Measurements from ENCODE around the gene TBC1D10A. TPM values are rescaled to one million over a fixed set of nuclear protein-coding genes. Genes with fewer than 3 reads are reported as not detected.
A peak's percentile ranks its signal among the peaks of the same experiment; 100 is the strongest.

The TBC1D10A gene
- polyA plus RNA-seq, result 16.9 TPM
- long read RNA-seq, donor 1, partial matches to known transcripts, result 0 of 1 reads
- long read RNA-seq, donor 1, other reads (novel, unspliced or antisense), result 0 of 1 reads
- long read RNA-seq, donor 2, transcript TBC1D10A-201 (9 exons, 2,077 nt), result major isoform, 9 of 9 reads
- long read RNA-seq, donor 2, partial matches to known transcripts, result 0 of 9 reads
- long read RNA-seq, donor 2, other reads (novel, unspliced or antisense), result 0 of 9 reads
- long read RNA-seq, donor 3, transcript TBC1D10A-201 (9 exons, 2,077 nt), result major isoform, 15 of 15 reads
- long read RNA-seq, donor 3, partial matches to known transcripts, result 0 of 15 reads
- long read RNA-seq, donor 3, other reads (novel, unspliced or antisense), result 0 of 15 reads
- long read RNA-seq, donor 4, partial matches to known transcripts, result 0 of 2 reads
- long read RNA-seq, donor 4, other reads (novel, unspliced or antisense), result 0 of 2 reads
- long read RNA-seq, donor 5, transcript TBC1D10A-201 (9 exons, 2,077 nt), result major isoform, 6 of 6 reads
- long read RNA-seq, donor 5, partial matches to known transcripts, result 0 of 6 reads
- long read RNA-seq, donor 5, other reads (novel, unspliced or antisense), result 0 of 6 reads
- long read RNA-seq, donor 6, transcript TBC1D10A-201 (9 exons, 2,077 nt), result major isoform, 6 of 7 reads
- long read RNA-seq, donor 6, partial matches to known transcripts, result 0 of 7 reads
- long read RNA-seq, donor 6, other reads (novel, unspliced or antisense), result 0 of 7 reads
- long read RNA-seq, donor 7, partial matches to known transcripts, result 0 of 1 reads
- long read RNA-seq, donor 7, other reads (novel, unspliced or antisense), result 0 of 1 reads
- long read RNA-seq, donor 8, partial matches to known transcripts, result 0 of 4 reads
- long read RNA-seq, donor 8, other reads (novel, unspliced or antisense), result 0 of 4 reads
- long read RNA-seq, donor 9, partial matches to known transcripts, result 0 of 1 reads
- long read RNA-seq, donor 9, other reads (novel, unspliced or antisense), result 0 of 1 reads
- long read RNA-seq, donor 10, transcript TBC1D10A-201 (9 exons, 2,077 nt), result major isoform, 10 of 10 reads
- long read RNA-seq, donor 10, partial matches to known transcripts, result 0 of 10 reads
- long read RNA-seq, donor 10, other reads (novel, unspliced or antisense), result 0 of 10 reads
- long read RNA-seq, donor 11, partial matches to known transcripts, result 0 of 1 reads
- long read RNA-seq, donor 11, other reads (novel, unspliced or antisense), result 0 of 1 reads

DNA sequence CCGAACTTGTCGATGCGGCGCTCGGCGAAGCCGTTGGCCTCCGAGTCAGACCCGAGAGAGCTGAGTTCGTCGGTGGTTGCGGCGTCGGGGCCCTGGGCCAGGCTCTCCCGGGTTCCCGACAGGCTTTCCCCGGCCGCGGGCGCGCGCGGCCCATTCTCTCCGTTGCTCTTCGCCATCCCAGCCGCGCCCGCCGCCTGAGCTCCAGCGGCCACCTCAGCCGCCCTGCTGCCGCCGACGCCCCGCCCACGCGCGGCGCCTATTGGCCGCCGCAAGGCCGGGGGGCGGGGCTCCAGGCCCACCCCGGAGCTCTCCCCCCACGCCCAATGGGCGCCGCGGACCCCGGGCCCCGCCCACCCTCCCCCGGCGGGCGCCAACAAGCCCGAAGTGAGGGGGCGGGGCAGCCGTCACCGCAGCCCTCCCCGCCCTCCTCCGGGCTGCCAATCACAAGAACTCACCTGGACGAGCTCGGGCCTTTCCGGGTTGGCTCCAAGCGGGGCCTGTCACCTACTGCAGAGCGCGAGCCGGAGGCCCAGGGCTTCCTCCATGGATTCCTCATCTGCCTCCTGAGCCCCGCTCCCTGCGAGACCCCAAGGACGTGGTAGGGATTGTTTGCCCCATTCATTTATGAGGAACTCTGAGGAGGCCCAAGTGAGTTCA, at the start of gene TBC1D10A:
TSS of gene TBC1D10A (minus strand) at position 236 of the 657 bp plus-strand sequence. CDS start at position 176, 60 bp downstream.
- no peaks in the 10 kb centered on the region for H3K9me3 ChIP-seq (ENCODE audit: control insufficient read depth, low read depth, low read length)
- H3K27me3 ChIP-seq (ENCODE audit: control insufficient read depth, insufficient read depth, low read length), result no peaks in the 10 kb centered on the region
- DNase-seq, result peak; percentile 93 to 96
- peak within 1 kb of the TSS; percentile 89 for H3K27ac ChIP-seq (ENCODE audit: low read length)
- no CpG with 5 or more reads among the region's 69 CpGs for WGBS (ENCODE audit: insufficient coverage, low lambda C conversion rate)
- peak within 1 kb of the TSS; percentile 70 for H3K4me3 ChIP-seq (ENCODE audit: low read length)
- H3K4me1 ChIP-seq (ENCODE audit: control insufficient read depth, insufficient read depth, low read length), result peaks cover 33% of the 10 kb centered on the region
- H3K36me3 ChIP-seq (ENCODE audit: control insufficient read depth, insufficient read depth, low read length), result peaks cover 11% of the 10 kb centered on the region

- no CpG with 5 or more reads among the region's 13 CpGs for WGBS (ENCODE audit: insufficient coverage, low lambda C conversion rate)
- H3K4me1 ChIP-seq (ENCODE audit: control insufficient read depth, insufficient read depth, low read length), result no peaks in the 10 kb centered on the region
- H3K9me3 ChIP-seq (ENCODE audit: control insufficient read depth, low read depth, low read length), result no peaks in the 10 kb centered on the region
- H3K36me3 ChIP-seq (ENCODE audit: control insufficient read depth, insufficient read depth, low read length), result peaks cover 8% of the 10 kb centered on the region
- no peak overlapping the region for H3K27ac ChIP-seq (ENCODE audit: low read length)
- no peak overlapping the region for H3K4me3 ChIP-seq (ENCODE audit: low read length)
- H3K27me3 ChIP-seq (ENCODE audit: control insufficient read depth, insufficient read depth, low read length), result no peaks in the 10 kb centered on the region
- DNase-seq, result no peak
Measured at GRCh38 chr22:30375312-30375849, 48.6 kb upstream of the TBC1D10A start.

GRCh38 chr22:30373331-30374325, 46.9 kb upstream of the TBC1D10A start:
- Histone ChIP-seq H3K9me3 (ENCODE audit: control insufficient read depth, low read depth, low read length) (no peaks in the 10 kb centered on the region), H3K36me3 (ENCODE audit: control insufficient read depth, insufficient read depth, low read length) (peaks cover 2% of the 10 kb centered on the region), H3K4me1 (ENCODE audit: control insufficient read depth, insufficient read depth, low read length) (no peaks in the 10 kb centered on the region), H3K27ac (ENCODE audit: low read length) (no peak overlapping the region), H3K27me3 (ENCODE audit: control insufficient read depth, insufficient read depth, low read length) (no peaks in the 10 kb centered on the region), H3K4me3 (ENCODE audit: low read length) (no peak overlapping the region)
- no peak for DNase-seq
- no CpG with 5 or more reads among the region's 33 CpGs for WGBS (ENCODE audit: insufficient coverage, low lambda C conversion rate)

DNA sequence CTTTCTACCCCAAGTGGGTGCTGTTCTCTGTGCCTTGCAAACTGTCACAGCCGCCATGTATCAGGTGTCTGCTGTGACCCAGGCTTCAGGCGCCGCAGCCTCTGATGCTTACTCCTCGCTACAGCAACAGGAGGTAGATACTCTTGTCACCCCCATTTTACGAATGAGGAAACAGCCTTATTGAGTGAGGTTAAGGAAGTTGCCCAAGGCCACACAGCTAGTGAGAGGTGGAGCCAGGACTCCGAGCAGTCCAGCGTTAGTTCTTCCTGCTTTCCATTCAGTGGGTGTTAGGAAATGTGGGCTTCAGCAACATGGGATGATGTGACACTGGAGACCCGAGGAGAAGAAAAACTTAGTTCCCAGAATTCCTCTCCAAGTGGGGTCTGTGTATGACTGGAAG, 46.2 kb upstream of the TBC1D10A start:
- WGBS (ENCODE audit: insufficient coverage, low lambda C conversion rate), result no CpG with 5 or more reads among the region's 8 CpGs
- Histone ChIP-seq H3K36me3 (ENCODE audit: control insufficient read depth, insufficient read depth, low read length) (peaks cover 2% of the 10 kb centered on the region), H3K4me3 (ENCODE audit: low read length) (no peak overlapping the region), H3K27me3 (ENCODE audit: control insufficient read depth, insufficient read depth, low read length) (no peaks in the 10 kb centered on the region), H3K27ac (ENCODE audit: low read length) (no peak overlapping the region), H3K4me1 (ENCODE audit: control insufficient read depth, insufficient read depth, low read length) (no peaks in the 10 kb centered on the region), H3K9me3 (ENCODE audit: control insufficient read depth, low read depth, low read length) (no peaks in the 10 kb centered on the region)
- no peak for DNase-seq

DNA sequence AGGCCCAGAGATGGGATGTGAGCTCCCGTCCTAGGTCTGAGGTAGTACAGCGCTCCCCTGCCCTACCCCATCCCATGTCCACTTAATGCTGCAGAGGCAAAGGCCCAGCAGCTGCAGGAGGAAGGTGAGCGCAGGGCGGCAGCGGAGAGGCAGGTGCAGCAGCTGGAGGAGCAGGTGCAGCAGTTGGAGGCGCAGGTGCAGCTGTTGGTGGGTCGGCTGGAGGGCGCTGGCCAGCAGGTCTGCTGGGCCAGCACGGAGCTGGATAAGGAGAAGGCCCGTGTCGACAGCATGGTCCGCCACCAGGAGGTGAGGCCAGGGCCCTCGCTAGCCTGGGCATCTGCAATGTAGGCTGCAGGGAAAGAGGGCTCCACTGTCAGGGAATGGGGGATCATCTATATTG, 45.2 kb upstream of the TBC1D10A start:
- no peak overlapping the region for H3K27ac ChIP-seq (ENCODE audit: low read length)
- H3K4me1 ChIP-seq (ENCODE audit: control insufficient read depth, insufficient read depth, low read length), result no peaks in the 10 kb centered on the region
- no peaks in the 10 kb centered on the region for H3K27me3 ChIP-seq (ENCODE audit: control insufficient read depth, insufficient read depth, low read length)
- H3K36me3 ChIP-seq (ENCODE audit: control insufficient read depth, insufficient read depth, low read length), result no peaks in the 10 kb centered on the region
- H3K9me3 ChIP-seq (ENCODE audit: control insufficient read depth, low read depth, low read length), result no peaks in the 10 kb centered on the region
- H3K4me3 ChIP-seq (ENCODE audit: low read length), result no peak overlapping the region
- WGBS (ENCODE audit: insufficient coverage, low lambda C conversion rate), result no CpG with 5 or more reads among the region's 13 CpGs
- DNase-seq, result no peak

DNA sequence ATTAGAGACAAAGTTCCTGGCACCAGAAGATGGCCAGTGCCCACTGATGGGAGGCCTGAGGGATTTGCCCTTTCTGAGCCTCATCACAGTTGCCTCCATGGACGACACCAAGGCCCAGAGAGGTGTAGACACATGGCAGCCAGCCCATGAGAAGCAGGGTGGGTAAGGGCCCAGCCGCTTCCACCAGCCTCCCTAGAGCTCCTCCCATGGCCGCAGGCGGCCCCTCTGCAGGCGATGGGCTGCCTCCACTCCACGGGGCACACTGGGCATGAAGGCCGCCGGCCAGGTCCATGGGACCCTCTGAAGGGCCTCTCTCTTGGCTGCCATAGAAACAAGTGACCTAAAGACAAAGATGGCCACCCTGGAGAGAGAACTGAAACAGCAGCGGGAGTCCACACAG, 44.6 kb upstream of the TBC1D10A start:
- no peaks in the 10 kb centered on the region for H3K4me1 ChIP-seq (ENCODE audit: control insufficient read depth, insufficient read depth, low read length)
- no peak overlapping the region for H3K27ac ChIP-seq (ENCODE audit: low read length)
- H3K36me3 ChIP-seq (ENCODE audit: control insufficient read depth, insufficient read depth, low read length), result no peaks in the 10 kb centered on the region
- no CpG with 5 or more reads among the region's 9 CpGs for WGBS (ENCODE audit: insufficient coverage, low lambda C conversion rate)
- H3K27me3 ChIP-seq (ENCODE audit: control insufficient read depth, insufficient read depth, low read length), result no peaks in the 10 kb centered on the region
- no peaks in the 10 kb centered on the region for H3K9me3 ChIP-seq (ENCODE audit: control insufficient read depth, low read depth, low read length)
- H3K4me3 ChIP-seq (ENCODE audit: low read length), result no peak overlapping the region
- no peak for DNase-seq

- Histone ChIP-seq H3K27ac (ENCODE audit: low read length) (no peak overlapping the region), H3K4me1 (ENCODE audit: control insufficient read depth, insufficient read depth, low read length) (no peaks in the 10 kb centered on the region), H3K27me3 (ENCODE audit: control insufficient read depth, insufficient read depth, low read length) (no peaks in the 10 kb centered on the region), H3K9me3 (ENCODE audit: control insufficient read depth, low read depth, low read length) (no peaks in the 10 kb centered on the region), H3K4me3 (ENCODE audit: low read length) (no peak overlapping the region), H3K36me3 (ENCODE audit: control insufficient read depth, insufficient read depth, low read length) (peaks cover under 1% of the 10 kb centered on the region)
- no peak for DNase-seq
- WGBS (ENCODE audit: insufficient coverage, low lambda C conversion rate), result no CpG with 5 or more reads among the region's 19 CpGs
Measured at GRCh38 chr22:30370641-30371230, 44.0 kb upstream of the TBC1D10A start.

- Histone ChIP-seq H3K4me1 (ENCODE audit: control insufficient read depth, insufficient read depth, low read length) (no peaks in the 10 kb centered on the region), H3K36me3 (ENCODE audit: control insufficient read depth, insufficient read depth, low read length) (peaks cover 2% of the 10 kb centered on the region), H3K9me3 (ENCODE audit: control insufficient read depth, low read depth, low read length) (no peaks in the 10 kb centered on the region), H3K27me3 (ENCODE audit: control insufficient read depth, insufficient read depth, low read length) (no peaks in the 10 kb centered on the region), H3K4me3 (ENCODE audit: low read length) (no peak overlapping the region), H3K27ac (ENCODE audit: low read length) (no peak overlapping the region)
- no CpG with 5 or more reads among the region's 9 CpGs for WGBS (ENCODE audit: insufficient coverage, low lambda C conversion rate)
- no peak for DNase-seq
Measured at GRCh38 chr22:30368420-30368819, 41.7 kb upstream of the TBC1D10A start.

DNA sequence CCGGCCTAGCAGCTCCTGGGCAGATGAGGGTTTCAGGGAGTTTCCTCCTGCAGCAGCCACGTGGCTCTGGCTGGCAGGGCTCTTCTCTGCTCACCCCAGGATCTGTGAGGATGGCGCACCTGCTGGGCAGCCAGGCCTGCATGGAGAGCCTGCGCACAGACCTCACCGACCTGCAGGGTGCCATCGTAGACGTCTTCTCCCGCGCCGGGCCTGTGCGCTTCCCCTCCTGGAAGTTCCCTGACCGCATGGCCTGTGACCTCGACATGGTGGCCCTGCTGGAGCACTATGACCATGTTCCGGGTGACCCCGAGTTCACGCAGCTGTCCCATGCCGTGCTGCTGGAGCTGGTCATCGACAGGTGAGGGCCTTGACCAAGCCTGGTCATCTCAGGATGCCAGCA, 39.1 kb upstream of the TBC1D10A start:
- H3K4me1 ChIP-seq (ENCODE audit: control insufficient read depth, insufficient read depth, low read length), result no peaks in the 10 kb centered on the region
- no peaks in the 10 kb centered on the region for H3K9me3 ChIP-seq (ENCODE audit: control insufficient read depth, low read depth, low read length)
- H3K27ac ChIP-seq (ENCODE audit: low read length), result no peak overlapping the region
- no peak overlapping the region for H3K4me3 ChIP-seq (ENCODE audit: low read length)
- no peak for DNase-seq
- no CpG with 5 or more reads among the region's 18 CpGs for WGBS (ENCODE audit: insufficient coverage, low lambda C conversion rate)
- H3K36me3 ChIP-seq (ENCODE audit: control insufficient read depth, insufficient read depth, low read length), result peaks cover 2% of the 10 kb centered on the region
- H3K27me3 ChIP-seq (ENCODE audit: control insufficient read depth, insufficient read depth, low read length), result no peaks in the 10 kb centered on the region
